ENCODE data around the gene RGL3. TPM values are rescaled to one million over a fixed set of nuclear protein-coding genes. Genes with fewer than 3 reads are reported as not detected.

The RGL3 gene
- total RNA-seq, 2 experiments from 2014 or later = not detected

DNA sequence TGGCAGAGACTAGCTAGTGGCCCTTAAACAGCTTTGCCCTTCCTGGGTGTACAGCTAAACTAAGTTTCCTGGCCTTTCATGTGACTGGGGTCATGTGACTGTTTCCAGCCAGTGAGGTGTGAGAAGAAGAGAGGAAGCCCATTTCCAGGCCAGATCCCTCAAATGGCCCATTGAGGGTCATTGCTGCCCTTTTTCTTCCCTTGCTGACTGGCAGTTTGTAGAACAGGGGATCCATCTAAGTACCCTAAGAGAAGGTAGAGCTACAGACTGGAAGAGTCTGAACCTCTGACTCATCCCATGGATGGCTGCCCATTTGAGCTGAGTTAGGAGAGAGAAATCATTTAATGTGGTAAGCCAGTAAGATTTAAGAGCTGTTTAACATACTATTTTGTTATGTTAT lies 41.9 kb downstream of the RGL3 start:
- ChIA-PET POLR2A (interaction anchor here (1.2 kb wide), 1 partner anchor 31 kb away, joined by 4 read pairs; the partner anchor contains the start of genes CCDC159 and TMEM205), CTCF (interaction anchor here (0.8 to 4.5 kb wide), 3 partner anchors 31 to 105 kb away, joined by 3 to 19 read pairs (median 4); partner anchors contain the start of genes CCDC159 and TMEM205)

GRCh38 chr19:11375143-11375948 lies 43.8 kb downstream of the RGL3 start:
- ChIA-PET POLR2A (interaction anchor here (0.6 to 1.5 kb wide), 12 partner anchors 8 to 1307 kb away, joined by 3 to 11 read pairs (median 4); partner anchors contain the start of genes CCDC159, TMEM205 and ZNF44), CTCF (interaction anchor here (1.0 to 4.5 kb wide), 4 partner anchors 8 to 107 kb away, joined by 3 to 19 read pairs (median 8); partner anchors contain the start of genes EPOR, ODAD3 and PRKCSH)

- POLR2A ChIA-PET = interaction anchor here (0.6 to 1.5 kb wide), 11 partner anchors 8 to 1307 kb away, joined by 3 to 8 read pairs (median 3); partner anchors contain the start of genes CCDC159, TMEM205 and ZNF44
- CTCF ChIA-PET = interaction anchor here (1.0 to 4.5 kb wide), 4 partner anchors 9 to 108 kb away, joined by 3 to 19 read pairs (median 8); partner anchors contain the start of genes EPOR, ODAD3 and PRKCSH
Measured at GRCh38 chr19:11374433-11375142, 44.5 kb downstream of the RGL3 start, which contains the start of gene SWSAP1. Gene SWSAP1 (plus strand): TSS chr19:11374666. CDS start chr19:11374681, 15 bp downstream.

DNA sequence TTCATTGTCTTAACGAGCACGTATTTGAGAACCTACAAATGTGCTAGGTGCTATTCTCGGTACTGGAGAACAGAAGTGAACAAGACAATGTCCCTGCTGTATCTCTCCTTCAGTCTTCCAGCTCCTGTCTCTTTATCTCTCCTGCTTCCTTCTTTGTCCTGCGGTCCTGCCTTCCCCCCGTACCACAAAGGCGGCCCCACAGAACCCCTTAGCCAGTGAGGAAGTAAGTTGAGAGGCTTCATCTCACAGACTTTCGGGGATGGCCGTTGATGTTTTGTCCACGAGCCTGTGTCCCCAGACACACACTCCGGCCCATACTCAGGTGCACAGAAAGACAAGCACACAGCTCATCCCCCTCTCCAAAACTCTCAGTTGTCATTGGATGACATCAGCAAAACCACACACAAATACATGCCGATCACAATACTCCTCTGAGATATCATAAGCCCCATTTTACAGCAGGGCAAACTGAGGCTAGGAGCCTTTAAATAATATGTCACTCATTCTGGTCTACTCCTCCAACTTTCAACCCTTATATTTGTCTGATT lies 45.2 kb downstream of the RGL3 start:
- POLR2A ChIA-PET = interaction anchor here (0.6 to 1.5 kb wide), 3 partner anchors 9 to 160 kb away, joined by 5 to 8 read pairs (median 5); partner anchors contain the start of genes CCDC159 and TMEM205
- CTCF ChIA-PET = interaction anchor here (1.0 to 4.5 kb wide), 3 partner anchors 9 to 109 kb away, joined by 3 to 19 read pairs (median 11); partner anchors contain the start of gene EPOR

DNA sequence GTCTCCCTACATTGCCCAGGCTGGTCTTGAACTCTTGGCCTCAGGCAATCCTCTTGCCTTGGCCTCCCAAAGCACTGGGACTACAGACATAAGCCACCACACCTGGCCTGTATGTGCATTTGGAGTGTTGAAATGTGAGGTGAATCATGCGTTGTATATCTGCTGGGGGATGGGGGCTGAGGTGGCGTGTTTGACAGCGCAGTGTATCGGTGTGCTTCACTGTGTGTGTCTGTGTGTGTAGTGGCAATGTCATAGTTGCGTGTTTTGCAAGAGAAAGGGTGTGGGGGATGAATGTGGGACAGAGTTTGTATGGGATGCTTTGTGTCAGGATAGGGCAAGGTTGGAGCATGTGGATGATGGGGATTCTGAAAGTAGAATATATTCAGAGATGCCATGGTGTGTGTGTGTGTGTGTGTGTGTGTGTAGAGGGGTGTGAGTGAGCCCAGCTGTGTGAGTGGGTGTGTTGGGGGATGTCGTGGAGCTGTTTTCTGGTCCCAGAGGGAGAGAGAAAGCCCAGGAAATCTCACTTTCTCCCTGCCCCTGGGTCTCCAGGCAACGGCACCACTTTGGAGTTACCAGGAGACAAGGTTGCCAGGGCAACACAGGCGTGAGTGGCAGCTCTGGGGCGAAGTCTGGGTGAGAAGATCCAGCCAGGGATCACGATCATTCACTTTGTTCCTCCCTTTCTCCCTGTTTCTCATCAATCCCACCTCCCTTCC lies 45.8 kb downstream of the RGL3 start:
- ChIA-PET CTCF (interaction anchor here (2.6 to 4.5 kb wide), 2 partner anchors 10 to 109 kb away, joined by 11 to 19 read pairs; partner anchors contain the start of gene EPOR), POLR2A (interaction anchor here (0.7 kb wide), 1 partner anchor 110 kb away, joined by 3 read pairs; no protein-coding TSS in a partner anchor)

DNA sequence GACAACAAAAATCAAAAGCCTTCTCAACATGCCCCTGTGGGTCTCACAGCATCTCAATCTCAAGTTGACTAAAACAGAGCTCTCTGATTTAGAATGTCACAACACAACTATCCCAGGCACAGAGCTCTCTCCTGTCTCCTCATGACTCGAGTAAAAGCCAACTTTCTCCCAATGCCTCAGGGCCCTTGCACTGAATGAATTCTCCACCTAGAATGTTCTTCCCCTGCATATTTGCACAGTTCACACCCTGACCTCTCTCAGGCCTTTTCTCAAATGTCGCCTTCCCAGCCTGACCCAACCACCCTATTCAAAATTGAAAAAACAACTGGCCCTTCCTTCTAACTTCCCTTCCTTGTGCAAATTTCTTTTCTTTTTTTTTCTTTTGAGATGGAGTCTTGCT lies 48.4 kb downstream of the RGL3 start:
- CTCF ChIA-PET = interaction anchor here (0.8 to 1.4 kb wide), 3 partner anchors 10 to 112 kb away, joined by 3 to 4 read pairs (median 3); no protein-coding TSS in a partner anchor
- POLR2A ChIA-PET = no interaction called here

- POLR2A ChIA-PET = no interaction called here
- CTCF ChIA-PET = interaction anchor here (0.7 kb wide), 1 partner anchor 20 kb away, joined by 3 read pairs; no protein-coding TSS in a partner anchor
Measured at GRCh38 chr19:11367528-11367927, 51.6 kb downstream of the RGL3 start.

DNA sequence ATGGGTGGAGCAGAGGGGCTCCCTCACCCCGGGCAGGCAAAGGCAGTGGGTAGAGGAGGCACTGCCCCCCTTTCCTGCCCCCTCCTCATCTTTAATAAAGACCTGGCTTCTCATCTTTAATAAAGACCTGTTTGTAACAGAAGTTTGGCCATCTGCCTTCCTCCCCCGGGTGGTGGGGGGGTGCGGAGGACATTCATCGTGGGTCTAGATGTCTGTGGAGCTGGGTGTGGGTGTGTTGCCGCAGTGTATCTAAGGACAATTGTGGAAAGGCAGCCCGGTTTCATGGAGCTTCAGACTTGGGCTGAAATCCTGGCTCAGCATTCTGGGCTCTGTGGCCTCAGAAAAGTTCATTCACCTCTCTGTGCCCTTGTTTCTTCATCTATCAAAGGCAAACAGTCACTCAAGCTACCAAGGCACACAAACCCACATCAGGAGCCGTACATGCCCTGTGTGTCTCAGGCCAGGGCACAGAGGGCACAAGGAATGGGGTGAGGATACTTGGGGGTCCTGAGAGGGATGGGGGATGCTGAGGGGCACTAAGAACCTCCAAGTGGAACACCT lies 53.5 kb downstream of the RGL3 start:
- CTCF ChIA-PET = no interaction called here
- POLR2A ChIA-PET = no interaction called here

DNA sequence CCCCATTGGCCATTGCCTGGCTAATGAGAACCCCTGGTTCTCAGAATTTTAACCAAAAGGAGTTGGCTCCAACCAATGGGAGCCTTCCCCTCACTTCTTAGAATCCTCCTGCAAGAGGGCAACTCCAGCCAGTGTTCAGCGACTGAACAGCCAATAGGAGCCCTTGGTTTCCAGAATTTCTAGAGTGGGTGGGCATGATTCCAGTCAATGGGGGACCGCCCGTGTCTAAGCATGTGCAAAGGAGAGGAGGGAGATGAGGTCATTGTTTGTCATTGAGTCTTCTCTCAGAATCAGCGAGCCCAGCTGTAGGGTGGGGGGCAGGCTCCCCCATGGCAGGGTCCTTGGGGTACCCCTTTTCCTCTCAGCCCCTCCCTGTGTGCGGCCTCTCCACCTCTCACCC lies 54.2 kb downstream of the RGL3 start:
- POLR2A ChIA-PET = no interaction called here
- CTCF ChIA-PET = interaction anchor here (0.6 kb wide), 1 partner anchor 32 kb away, joined by 3 read pairs; no protein-coding TSS in a partner anchor

DNA sequence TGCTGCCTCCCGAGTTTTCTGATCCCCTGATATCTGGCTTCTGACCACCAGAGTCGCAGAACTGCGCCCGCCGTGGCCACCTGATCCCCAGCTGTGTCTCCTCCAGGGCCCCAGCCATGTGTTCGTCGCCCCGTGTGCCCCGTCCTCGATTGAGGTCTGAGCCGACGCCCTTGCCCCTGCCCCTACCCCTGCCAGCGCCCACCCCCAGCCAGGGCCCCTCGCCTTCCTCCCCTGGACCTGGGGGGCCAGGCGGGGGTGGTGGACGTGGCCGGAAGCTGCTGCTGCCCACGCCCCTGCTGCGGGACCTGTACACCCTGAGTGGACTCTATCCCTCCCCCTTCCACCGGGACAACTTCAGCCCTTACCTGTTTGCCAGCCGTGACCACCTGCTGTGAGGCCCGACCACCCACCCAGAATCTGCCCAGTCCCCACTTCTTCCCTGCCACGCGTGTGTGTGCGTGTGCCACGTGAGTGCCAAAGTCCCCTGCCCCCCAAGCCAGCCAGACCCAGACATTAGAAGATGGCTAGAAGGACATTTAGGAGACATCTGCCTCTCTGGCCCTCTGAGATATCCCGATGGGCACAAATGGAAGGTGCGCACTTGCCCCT lies 54.7 kb downstream of the RGL3 start:
- POLR2A ChIA-PET = no interaction called here
- CTCF ChIA-PET = interaction anchor here (0.6 kb wide), 1 partner anchor 31 kb away, joined by 3 read pairs; no protein-coding TSS in a partner anchor

GRCh38 chr19:11363881-11364280 lies 55.2 kb downstream of the RGL3 start:
- ChIA-PET CTCF (no interaction called here), POLR2A (no interaction called here)

GRCh38 chr19:11361771-11362731 lies 57.1 kb downstream of the RGL3 start:
- POLR2A ChIA-PET = no interaction called here
- CTCF ChIA-PET = interaction anchor here (1.7 kb wide), 1 partner anchor 72 kb away, joined by 4 read pairs; the partner anchor contains the start of gene ODAD3

DNA sequence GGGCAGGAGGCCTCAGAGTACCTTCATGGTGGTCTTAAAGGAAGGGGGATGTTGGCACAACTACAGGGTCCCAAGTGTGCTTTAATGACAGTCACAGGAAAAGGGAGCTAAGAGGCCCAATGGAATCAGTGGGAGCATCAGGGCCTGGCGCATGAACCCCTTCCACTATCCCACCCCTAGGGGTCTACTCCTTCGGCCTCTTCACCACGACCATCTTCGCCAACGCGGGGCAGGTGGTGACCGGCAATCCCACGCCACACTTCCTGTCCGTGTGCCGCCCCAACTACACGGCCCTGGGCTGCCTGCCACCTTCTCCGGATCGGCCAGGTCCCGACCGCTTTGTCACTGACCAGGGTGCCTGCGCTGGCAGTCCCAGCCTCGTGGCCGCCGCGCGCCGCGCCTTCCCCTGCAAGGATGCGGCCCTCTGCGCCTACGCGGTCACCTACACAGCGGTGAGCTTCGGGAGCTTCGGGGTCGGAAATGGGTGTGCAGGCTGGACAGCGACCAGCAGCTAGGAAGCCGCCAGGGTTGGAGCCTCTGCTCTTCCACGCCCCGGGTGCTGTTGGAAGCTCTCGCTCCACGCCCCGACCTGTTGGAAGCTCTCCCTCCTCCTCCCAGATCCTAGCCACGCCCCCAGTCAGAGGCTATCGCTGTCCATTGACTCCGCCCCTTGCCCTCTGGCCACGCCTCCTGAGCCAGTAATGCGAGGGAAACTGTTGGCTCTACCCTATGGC lies 57.9 kb downstream of the RGL3 start:
- POLR2A ChIA-PET = no interaction called here
- CTCF ChIA-PET = interaction anchor here (1.7 kb wide), 1 partner anchor 73 kb away, joined by 4 read pairs; the partner anchor contains the start of gene ODAD3

DNA sequence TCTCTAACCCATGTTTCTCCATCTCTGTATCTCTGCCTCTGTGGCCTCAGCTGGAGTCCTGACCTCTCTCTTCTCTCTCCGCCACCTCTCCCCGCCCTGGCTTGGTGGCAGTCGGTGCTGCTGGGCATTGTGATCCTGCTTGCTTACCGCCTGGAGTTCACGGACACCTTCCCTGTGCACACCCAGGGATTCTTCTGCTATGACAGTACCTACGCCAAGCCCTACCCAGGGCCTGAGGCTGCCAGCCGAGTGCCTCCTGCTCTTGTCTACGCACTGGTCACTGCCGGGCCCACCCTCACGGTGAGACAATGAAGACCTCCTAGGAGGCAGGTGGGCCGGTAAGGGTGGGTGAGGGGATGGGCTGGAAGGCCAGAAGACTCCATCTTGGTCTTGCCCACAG lies 59.7 kb downstream of the RGL3 start:
- POLR2A ChIA-PET = no interaction called here
- CTCF ChIA-PET = no interaction called here

- CTCF ChIA-PET = no interaction called here
- POLR2A ChIA-PET = no interaction called here
Measured at GRCh38 chr19:11356676-11357550, 62.2 kb downstream of the RGL3 start.
